OCI-LY1 (cell line): ENCODE measurements around the gene PVR.

Experiments used
- H2AFZ ChIP-seq: fragments of 200-600 bp; sonication (generic), shearing (Covaris generic); 2 replicates; pipeline ENCODE4 v1.6.0; 2014; ENCODE audit warnings: antibody characterized with exemption, mild to moderate bottlenecking, low read length
- H3F3A ChIP-seq: fragments of 200-600 bp; sonication (generic), shearing (Covaris generic); 2 replicates; pipeline ENCODE4 v1.6.0; 2014; ENCODE audit warnings: mild to moderate bottlenecking, antibody characterized with exemption, low read length, moderate library complexity; ENCODE audit not compliant: insufficient read depth
- H3K27ac ChIP-seq: fragments of 200-600 bp; sonication (generic); 2 replicates; pipeline ENCODE4 v1.5.1; 2014; ENCODE audit warnings: low read length, mixed run types, mild to moderate bottlenecking, low read depth; ENCODE audit not compliant: poor library complexity, severe bottlenecking
- H3K27me3 ChIP-seq: fragments of 200-600 bp; sonication (generic); 2 replicates; pipeline ENCODE4 v1.6.0; 2014; ENCODE audit warnings: antibody characterized with exemption, mild to moderate bottlenecking, low read length, moderate library complexity; ENCODE audit not compliant: insufficient read depth
- H3K36me3 ChIP-seq: fragments of 200-600 bp; sonication (generic); 2 replicates; pipeline ENCODE4 v1.6.1; 2014; ENCODE audit warnings: mild to moderate bottlenecking, antibody characterized with exemption, low read length, moderate library complexity, mixed read lengths; ENCODE audit not compliant: insufficient read depth
- H3K4me1 ChIP-seq: fragments of 200-600 bp; sonication (generic); 2 replicates; pipeline ENCODE4 v1.5.1; 2014; ENCODE audit warnings: mild to moderate bottlenecking, low read length, moderate library complexity; ENCODE audit not compliant: insufficient read depth, severe bottlenecking
- H3K4me2 ChIP-seq: fragments of 200-600 bp; sonication (generic), shearing (Covaris generic); 2 replicates; pipeline ENCODE4 v1.6.1; 2014; ENCODE audit warnings: low read length
- H3K4me3 ChIP-seq: fragments of 200-600 bp; sonication (generic); 2 replicates; pipeline ENCODE4 v1.5.1; 2014; ENCODE audit warnings: low read length, low read depth, mild to moderate bottlenecking, mixed read lengths; ENCODE audit not compliant: poor library complexity, severe bottlenecking
- H3K79me2 ChIP-seq: fragments of 200-600 bp; shearing (Covaris generic); 2 replicates; pipeline ENCODE4 v1.6.1; 2016; ENCODE audit warnings: mixed run types, low read length, mixed read lengths; ENCODE audit not compliant: insufficient read depth
- H3K9ac ChIP-seq: fragments of 200-600 bp; sonication (generic), shearing (Covaris generic); 2 replicates; pipeline ENCODE4 v1.6.1; 2014; ENCODE audit warnings: mild to moderate bottlenecking, low read length, mixed read lengths
- H3K9me2 ChIP-seq: fragments of 200-600 bp; sonication (generic), shearing (Covaris generic); 2 replicates; pipeline ENCODE4 v1.6.1; 2014; ENCODE audit warnings: low read depth, mild to moderate bottlenecking, low read length, mixed read lengths
- H3K9me3 ChIP-seq: fragments of 200-600 bp; shearing (Covaris generic); 2 replicates; pipeline ENCODE4 v1.6.1; 2014; ENCODE audit warnings: low read length, mixed read lengths
- H4K20me1 ChIP-seq: fragments of 200-600 bp; sonication (generic), shearing (Covaris generic); 2 replicates; pipeline ENCODE4 v1.6.0; 2016; ENCODE audit warnings: mild to moderate bottlenecking, low read length; ENCODE audit not compliant: insufficient read depth
- EZH2 ChIP-seq: fragments of 200-600 bp; sonication (generic), shearing (Covaris generic); IDR thresholded peaks from 2 replicates; pipeline ENCODE4 v1.8.0; 2017; ENCODE audit warnings: borderline replicate concordance, mixed run types, mild to moderate bottlenecking, antibody characterized with exemption, low read length, moderate library complexity, mixed read lengths
- TF ChIP-seq, protein P1 (sequence below): fragments of 200-600 bp; sonication (generic), shearing (Covaris generic); IDR thresholded peaks from 2 replicates; pipeline ENCODE4 v1.5.1; 2017; ENCODE audit warnings: mild to moderate bottlenecking, antibody characterized with exemption, low read length, moderate library complexity, mixed read lengths

Gene PVR

DNA sequence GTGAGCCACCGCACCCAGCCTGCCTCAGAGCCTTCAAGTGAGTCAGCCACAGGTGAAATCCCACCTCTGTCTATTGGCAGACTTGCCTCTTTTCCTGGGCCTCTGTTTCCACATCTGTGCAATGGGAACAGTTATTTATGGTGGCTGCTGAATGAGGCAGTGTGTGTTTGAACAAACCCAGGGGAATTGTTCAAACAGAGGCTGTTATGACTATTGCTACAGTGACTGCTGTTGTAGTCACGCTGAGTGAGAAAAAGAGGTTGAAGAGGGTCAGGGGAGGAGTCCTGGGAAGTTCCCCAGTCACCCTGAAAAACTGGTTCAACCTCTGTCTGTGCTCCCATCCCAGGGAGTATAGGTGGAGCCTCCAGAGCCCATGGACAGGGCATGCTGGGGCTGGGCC lies 27.7 kb downstream of the PVR start, which contains the start of gene CEACAM19:
Gene CEACAM19, plus strand, starts transcription at position 83 of the 400 bp plus-strand sequence. CDS start 450 bp downstream, outside the sequence.
- Histone ChIP-seq H3K4me2 (no peak within 1 kb of the TSS), H3K79me2 (no peaks in the 10 kb centered on the region), H2AFZ (no peak within 1 kb of the TSS), H3K4me3 (no peak within 1 kb of the TSS), H3K4me1 (no peaks in the 10 kb centered on the region), H4K20me1 (no peaks in the 10 kb centered on the region), H3K27ac (no peak within 1 kb of the TSS), H3K9me3 (no peaks in the 10 kb centered on the region), H3K9me2 (no peaks in the 10 kb centered on the region), H3F3A (no peaks in the 10 kb centered on the region), H3K27me3 (no peaks in the 10 kb centered on the region), H3K9ac (no peak within 1 kb of the TSS), H3K36me3 (no peaks in the 10 kb centered on the region)
- TF ChIP-seq, protein P1, sequence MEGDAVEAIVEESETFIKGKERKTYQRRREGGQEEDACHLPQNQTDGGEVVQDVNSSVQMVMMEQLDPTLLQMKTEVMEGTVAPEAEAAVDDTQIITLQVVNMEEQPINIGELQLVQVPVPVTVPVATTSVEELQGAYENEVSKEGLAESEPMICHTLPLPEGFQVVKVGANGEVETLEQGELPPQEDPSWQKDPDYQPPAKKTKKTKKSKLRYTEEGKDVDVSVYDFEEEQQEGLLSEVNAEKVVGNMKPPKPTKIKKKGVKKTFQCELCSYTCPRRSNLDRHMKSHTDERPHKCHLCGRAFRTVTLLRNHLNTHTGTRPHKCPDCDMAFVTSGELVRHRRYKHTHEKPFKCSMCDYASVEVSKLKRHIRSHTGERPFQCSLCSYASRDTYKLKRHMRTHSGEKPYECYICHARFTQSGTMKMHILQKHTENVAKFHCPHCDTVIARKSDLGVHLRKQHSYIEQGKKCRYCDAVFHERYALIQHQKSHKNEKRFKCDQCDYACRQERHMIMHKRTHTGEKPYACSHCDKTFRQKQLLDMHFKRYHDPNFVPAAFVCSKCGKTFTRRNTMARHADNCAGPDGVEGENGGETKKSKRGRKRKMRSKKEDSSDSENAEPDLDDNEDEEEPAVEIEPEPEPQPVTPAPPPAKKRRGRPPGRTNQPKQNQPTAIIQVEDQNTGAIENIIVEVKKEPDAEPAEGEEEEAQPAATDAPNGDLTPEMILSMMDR: no peak
- TF ChIP-seq EZH2: no peak

- no peak overlapping the region for H3K4me3 ChIP-seq
- H3K27me3 ChIP-seq: no peaks in the 10 kb centered on the region
- no peaks in the 10 kb centered on the region for H3K9me2 ChIP-seq
- no peaks in the 10 kb centered on the region for H3K79me2 ChIP-seq
- no peak overlapping the region for H2AFZ ChIP-seq
- no peak overlapping the region for H3K9ac ChIP-seq
- H4K20me1 ChIP-seq: no peaks in the 10 kb centered on the region
- TF ChIP-seq, protein P1: no peak
- no peak for TF ChIP-seq EZH2
- H3K4me1 ChIP-seq: no peaks in the 10 kb centered on the region
- H3K36me3 ChIP-seq: no peaks in the 10 kb centered on the region
- no peaks in the 10 kb centered on the region for H3F3A ChIP-seq
- no peak overlapping the region for H3K4me2 ChIP-seq
- no peaks in the 10 kb centered on the region for H3K9me3 ChIP-seq
- H3K27ac ChIP-seq: no peak overlapping the region
Measured at GRCh38 chr19:44672226-44672625, 28.5 kb downstream of the PVR start.

GRCh38 chr19:44673510-44673909 lies 29.8 kb downstream of the PVR start:
- Histone ChIP-seq H3K79me2 (no peaks in the 10 kb centered on the region), H3K4me2 (no peak overlapping the region), H3K9me2 (no peaks in the 10 kb centered on the region), H3K4me1 (no peaks in the 10 kb centered on the region), H3K27ac (no peak overlapping the region), H3K27me3 (no peaks in the 10 kb centered on the region), H3K9me3 (no peaks in the 10 kb centered on the region), H3K4me3 (no peak overlapping the region), H2AFZ (no peak overlapping the region), H3F3A (no peaks in the 10 kb centered on the region), H4K20me1 (no peaks in the 10 kb centered on the region), H3K9ac (no peak overlapping the region), H3K36me3 (no peaks in the 10 kb centered on the region)
- no peak for TF ChIP-seq EZH2
- TF ChIP-seq, protein P1: no peak
